Measurements from ENCODE around the gene IQSEC1. TPM values are rescaled to one million over a fixed set of nuclear protein-coding genes. Genes with fewer than 3 reads are reported as not detected.

The IQSEC1 gene
- total and polyA plus RNA-seq, 2 of the 8 experiments (the other 6 are each of a cell fraction or from before 2014, with no cell fraction given): 6.8 to 28.8 TPM

GRCh38 chr3:13096356-13096755 is 23.1 kb upstream of the IQSEC1 start:
- Histone ChIP-seq H4K5ac (ENCODE audit: insufficient read length, low read depth, low read length) (no peak overlapping the region), H2BK12ac (ENCODE audit: low read depth, low read length) (no peak overlapping the region), H3K23ac (ENCODE audit: insufficient read length) (no peak overlapping the region), H2AK5ac (ENCODE audit: low read depth, low read length) (no peak overlapping the region), H3K36me3 (ENCODE audit: control insufficient read depth in 2 of 4, insufficient read depth in 4 of 4, low read length in 3 of 4) (no peaks in the 10 kb centered on the region), H3K79me1 (ENCODE audit: low read depth, low read length) (no peaks in the 10 kb centered on the region), H4K20me1 (replicated peaks in 1 of 2; ENCODE audit: control insufficient read depth in 1 of 2, insufficient read depth in 2 of 2, low read length in 2 of 2) (peaks cover 0 to 2% of the 10 kb centered on the region in 2 experiments), H3K4me1 (replicated peaks in 1 of 4; ENCODE audit: control insufficient read depth in 3 of 4, insufficient read depth in 4 of 4, low read length in 3 of 4) (peaks cover 0 to 4% (median 3%) of the 10 kb centered on the region in 4 experiments; a peak in 5 of 7 replicates), H3K14ac (ENCODE audit: insufficient read length) (no peak overlapping the region), H3K9ac (replicated peaks in 1 of 4; ENCODE audit: extremely low read depth in 1 of 4, low read depth in 3 of 4, low read length in 3 of 4) (no peak overlapping the region), H3K27me3 (replicated peaks in 1 of 4; ENCODE audit: control insufficient read depth in 3 of 4, extremely low read depth in 1 of 4, insufficient read depth in 3 of 4, low read length in 3 of 4) (no peaks in the 10 kb centered on the region), H2BK5ac (ENCODE audit: low read depth, low read length) (no peak overlapping the region), H2BK120ac (replicated peaks; ENCODE audit: low read depth, low read length) (no peak overlapping the region), H2BK20ac (ENCODE audit: low read length) (no peak overlapping the region), H2AFZ (ENCODE audit: low read length) (no peak overlapping the region), H3K4me2 (ENCODE audit: insufficient read depth in 1 of 2, low read depth in 2 of 2, low read length in 2 of 2) (no peak overlapping the region), H3K56ac (replicated peaks; ENCODE audit: insufficient read length, low read depth, low read length) (no peak overlapping the region), H4K8ac (ENCODE audit: extremely low read depth, insufficient read depth, low read length) (no peak overlapping the region), H3K4ac (replicated peaks; ENCODE audit: insufficient read length, low read depth, low read length) (no peak overlapping the region), H3K23me2 (ENCODE audit: low read depth, low read length) (peaks cover 2% of the 10 kb centered on the region; the same call in 1 of the 2 replicates), H4K91ac (replicated peaks; ENCODE audit: insufficient read length, low read length) (no peak overlapping the region), H3K27ac (ENCODE audit: low read depth, low read length) (no peak overlapping the region), H3K18ac (ENCODE audit: extremely low read depth, low read length) (no peak overlapping the region), H3K9me3 (ENCODE audit: insufficient read depth in 2 of 2, low read depth in 1 of 2, low read length in 1 of 2) (no peaks in the 10 kb centered on the region), H2BK15ac (ENCODE audit: low read length) (no peak overlapping the region), H3K79me2 (ENCODE audit: control insufficient read depth in 1 of 2, insufficient read depth in 2 of 2, low read length in 2 of 2) (no peaks in the 10 kb centered on the region), H3K4me3 (ENCODE audit: extremely low read depth in 1 of 4, insufficient read depth in 2 of 4, low read depth in 3 of 4, low read length in 4 of 4) (no peak overlapping the region)
- CTCF ChIA-PET (ENCODE audit: partially characterized antibody): interaction anchor here (1.6 kb wide), 1 partner anchor 12 kb away, joined by 5 read pairs; no protein-coding TSS in a partner anchor
- no peak for FAIRE-seq
- no peak for DNase-seq (ENCODE audit: low read depth in 1 of 2, low spot score in 2 of 2)
- POLR2A ChIA-PET (ENCODE audit: partially characterized antibody): no interaction called here
- WGBS, 2 experiments (ENCODE audit: extremely low coverage in 1 of 2, insufficient coverage in 1 of 2, insufficient read length in 1 of 2, insufficient replicate concordance in 2 of 2, low coverage in 1 of 2, low lambda C conversion rate in 2 of 2, missing lambda C conversion rate in 1 of 2): 89% methylated on average over 8 of the region's 8 CpGs; no CpG with 5 or more reads in 1 of the 2 experiments
- TF ChIP-seq RNF2 (IDR thresholded peaks at IDR 0.05; ENCODE audit: borderline replicate concordance, low read depth, low read length, missing control alignments, poor library complexity, severe bottlenecking): no peak
